CD1c-positive myeloid dendritic cell (primary cell): ENCODE results near the gene GRIN1.

ENCODE experiments used
- DNase-seq: peaks from one replicate; pipeline ENCODE4 v3.0.0-alpha.2; 2016; ENCODE audit errors: extremely low spot score

GRIN1 gene

GRCh38 chr9:137178201-137178938 is 39.4 kb downstream of the GRIN1 start:
- DNase-seq, result no peak

- DNase-seq, result no peak
Observed at GRCh38 chr9:137178939-137179630, 40.1 kb downstream of the GRIN1 start.

GRCh38 chr9:137179761-137180160 is 40.8 kb downstream of the GRIN1 start:
- DNase-seq, result no peak

GRCh38 chr9:137180491-137180890 is 41.5 kb downstream of the GRIN1 start:
- no peak for DNase-seq

GRCh38 chr9:137181680-137182079 is 42.7 kb downstream of the GRIN1 start:
- no peak for DNase-seq

- no peak for DNase-seq
Observed at GRCh38 chr9:137182836-137183235, 43.9 kb downstream of the GRIN1 start.

- no peak for DNase-seq
Observed at GRCh38 chr9:137183980-137184595, 45.1 kb downstream of the GRIN1 start.

GRCh38 chr9:137184881-137185660 is 46.1 kb downstream of the GRIN1 start:
- DNase-seq, result no peak

GRCh38 chr9:137185921-137186320 is 47.0 kb downstream of the GRIN1 start:
- DNase-seq, result no peak

- DNase-seq, result no peak
Observed at GRCh38 chr9:137186385-137186784, 47.4 kb downstream of the GRIN1 start.

- no peak for DNase-seq
Observed at GRCh38 chr9:137187386-137187785, 48.4 kb downstream of the GRIN1 start.

- DNase-seq, result no peak
Observed at GRCh38 chr9:137188086-137188489, 49.1 kb downstream of the GRIN1 start.

GRCh38 chr9:137188490-137189296 is 49.7 kb downstream of the GRIN1 start, which contains the start of the genes ANAPC2 and SSNA1:
Gene ANAPC2, minus strand, starts transcription at chr9:137188560. Its CDS starts 28 bp downstream, at chr9:137188532.
Gene SSNA1, plus strand, starts transcription at chr9:137188676. Its CDS starts 51 bp downstream, at chr9:137188727.
- peak; percentile 98 for DNase-seq

- no peak for DNase-seq
Observed at GRCh38 chr9:137189297-137190295, 50.6 kb downstream of the GRIN1 start.

- no peak for DNase-seq
Observed at GRCh38 chr9:137190315-137190856, 51.4 kb downstream of the GRIN1 start.

- DNase-seq, result no peak
Observed at GRCh38 chr9:137191245-137191644, 52.3 kb downstream of the GRIN1 start.

- DNase-seq, result no peak
Observed at GRCh38 chr9:137191691-137192447, 52.9 kb downstream of the GRIN1 start.

GRCh38 chr9:137192448-137192780 is 53.5 kb downstream of the GRIN1 start:
- no peak for DNase-seq

GRCh38 chr9:137192859-137193258 is 53.9 kb downstream of the GRIN1 start:
- DNase-seq, result no peak
